Panc1 (cell line): ENCODE data around the gene HYAL1. TPM values are rescaled to one million over a fixed set of nuclear protein-coding genes. Genes with fewer than 3 reads are reported as not detected.

Experiments
- ATAC-seq: fragments of 200-7000 bp; cut with Tn5 transposase; 2 replicates; pipeline ENCODE4 v1.9.1; 2020; ENCODE audit warnings: mild to moderate bottlenecking, moderate library complexity
- BruUV-seq: library from RNA; stranded (reverse); fragments of 400-500 nt; replicated peaks from 2 replicates; lab custom pipeline; 2021; lab: Mats Ljungman, UMichigan
- CTCF ChIA-PET: fragments of 300-600 bp; sonication (Branson Sonifier 250); formaldehyde crosslinking; loops from one replicate; lab custom pipeline; 2022; ENCODE audit warnings: antibody characterized with exemption; lab: Charles Lee
- POLR2A ChIA-PET: fragments of 300-600 bp; sonication (Branson Sonifier 250); formaldehyde crosslinking; loops from one replicate; lab custom pipeline; 2022; ENCODE audit warnings: antibody characterized with exemption; lab: Charles Lee
- DNase-seq: peaks from one replicate; pipeline ENCODE4 v3.0.0-alpha.2; 2010; ENCODE audit warnings: low read depth, low spot score
- H3K27ac ChIP-seq: 2 replicates; pipeline ENCODE4 v1.5.1; 2011; ENCODE audit warnings: mild to moderate bottlenecking, low read length, inconsistent platforms
- H3K27me3 ChIP-seq: fragments of 200-500 bp; sonication (Bioruptor generic); 2 replicates; pipeline ENCODE4 v1.6.0; 2014; ENCODE audit warnings: low read length, inconsistent platforms; ENCODE audit not compliant: control insufficient read depth, insufficient read depth
- H3K36me3 ChIP-seq: fragments of 200-500 bp; sonication (Bioruptor generic); 2 replicates; pipeline ENCODE4 v1.5.1; 2014; ENCODE audit warnings: inconsistent platforms, mild to moderate bottlenecking, low read length, moderate library complexity; ENCODE audit not compliant: control insufficient read depth, insufficient read depth
- H3K4me1 ChIP-seq: 2 replicates; pipeline ENCODE4 v1.5.1; 2011; ENCODE audit warnings: inconsistent platforms, mild to moderate bottlenecking, low read length, moderate library complexity; ENCODE audit not compliant: control insufficient read depth, insufficient read depth
- H3K4me3 ChIP-seq, 2 experiments: 2 replicates each; pipeline ENCODE4 v1.5.1; 2011 to 2012; ENCODE audit warnings: low read depth in 2 of 2, low read length in 2 of 2, mild to moderate bottlenecking in 2 of 2, inconsistent platforms in 1 of 2, moderate library complexity in 1 of 2
- H3K9me3 ChIP-seq: fragments of 200-500 bp; sonication (Bioruptor generic); 2 replicates; pipeline ENCODE4 v1.5.1; 2014; ENCODE audit warnings: low read depth, mild to moderate bottlenecking, inconsistent platforms, low read length, moderate library complexity; ENCODE audit not compliant: control insufficient read depth, insufficient read depth
- CTCF ChIP-seq: fragments of 450-650 bp; IDR thresholded peaks from 2 replicates; pipeline ENCODE4 v1.5.1; 2017; ENCODE audit warnings: mild to moderate bottlenecking
- POLR2AphosphoS5 ChIP-seq: IDR thresholded peaks from 2 replicates; pipeline ENCODE4 v1.6.1; 2012; ENCODE audit warnings: mild to moderate bottlenecking, low read depth, low read length, moderate library complexity
- REST ChIP-seq, 2 experiments: IDR thresholded peaks; 2 replicates each; pipeline ENCODE4 v1.6.1; 2011 to 2012; ENCODE audit warnings: low read depth in 2 of 2, control low read depth in 1 of 2, low read length in 1 of 2, mild to moderate bottlenecking in 1 of 2, moderate library complexity in 1 of 2; ENCODE audit not compliant: insufficient read depth in 1 of 2
- SIN3A ChIP-seq: IDR thresholded peaks from 2 replicates; pipeline ENCODE4 v1.6.1; 2012; ENCODE audit warnings: low read depth, mild to moderate bottlenecking, low read length, moderate library complexity, borderline replicate concordance; ENCODE audit not compliant: insufficient read depth
- TCF7L2 ChIP-seq: IDR thresholded peaks from 2 replicates; pipeline ENCODE4 v1.6.1; 2011; ENCODE audit warnings: mild to moderate bottlenecking, low read depth, low read length, inconsistent platforms
- in situ Hi-C: cut with HindIII; loops from 2 replicates; pipeline ENCODE4 v1.10.0; 2016; ENCODE audit warnings: low sequenced_read_pairs, low pct_unique_long_range_greater_than_20kb
- intact Hi-C: fragments of 100-400 bp; cut with micrococcal nuclease; formaldehyde crosslinking; loops from one replicate; pipeline ENCODE4 v1.10.0; 2022; ENCODE audit not compliant: unreplicated experiment
- total RNA-seq: library from RNA; stranded (reverse); gene quantifications from one replicate; pipeline ENCODE4 v1.2.1, GENCODE V29; 2021; ENCODE audit not compliant: unreplicated experiment

The HYAL1 gene
- total RNA-seq, 1 experiment from 2014 or later: 0.18 TPM

- no peak for DNase-seq
- Histone ChIP-seq H3K4me1 (peaks cover 31% of the 10 kb centered on the region), H3K4me3 (no peak overlapping the region), H3K36me3 (peaks cover 5% of the 10 kb centered on the region; the same call in 1 of the 2 replicates), H3K27me3 (no peaks in the 10 kb centered on the region), H3K27ac (no peak overlapping the region), H3K9me3 (no peaks in the 10 kb centered on the region)
- CTCF ChIA-PET: interaction anchor here (0.6 to 1.1 kb wide), 3 partner anchors 26 to 191 kb away, joined by 3 to 4 read pairs (median 3); partner anchors contain the start of genes HYAL3 and NAA80
- TF ChIP-seq TCF7L2: no peak
- no peak for TF ChIP-seq REST (IDR thresholded peaks at IDR 0.05; ENCODE audit: insufficient read depth in 1 of 2, low read depth in 2 of 2, low read length in 1 of 2)
- no peak for TF ChIP-seq SIN3A
- TF ChIP-seq CTCF: no peak
- no peak for TF ChIP-seq POLR2AphosphoS5
- BruUV-seq: no TSS peak
- intact Hi-C loops: no loop called here
- ATAC-seq: no peak
- POLR2A ChIA-PET: no interaction called here
- in situ Hi-C loops: no loop called here
These were observed 21.7 kb upstream of the HYAL1 start for GRCh38 chr3:50325113-50325480.

GRCh38 chr3:50324351-50325112, 21.2 kb upstream of the HYAL1 start:
- Histone ChIP-seq H3K36me3 (peaks cover 5% of the 10 kb centered on the region; the same call in 1 of the 2 replicates), H3K4me3 (no peak overlapping the region), H3K9me3 (no peaks in the 10 kb centered on the region), H3K4me1 (peaks cover 33% of the 10 kb centered on the region), H3K27ac (no peak overlapping the region), H3K27me3 (no peaks in the 10 kb centered on the region)
- CTCF ChIA-PET: interaction anchor here (0.6 to 1.1 kb wide), 4 partner anchors 12 to 190 kb away, joined by 3 to 4 read pairs (median 3); partner anchors contain the start of genes HYAL3 and NAA80
- DNase-seq: no peak
- intact Hi-C loops: no loop called here
- POLR2A ChIA-PET: interaction anchor here (0.7 kb wide), 1 partner anchor 288 kb away, joined by 3 read pairs; no protein-coding TSS in a partner anchor
- in situ Hi-C loops: no loop called here
- no TSS peak for BruUV-seq
- TF ChIP-seq TCF7L2: no peak
- TF ChIP-seq CTCF: peak; percentile 88
- no peak for TF ChIP-seq SIN3A
- TF ChIP-seq REST (IDR thresholded peaks at IDR 0.05; ENCODE audit: insufficient read depth in 1 of 2, low read depth in 2 of 2, low read length in 1 of 2): no peak
- no peak for TF ChIP-seq POLR2AphosphoS5
- ATAC-seq: peak; percentile 48
